SK-N-SH treated with all-trans-retinoic acid at 6 μM for 48 hours (cell line): ENCODE measurements around the gene ARHGAP26.

Source experiments
- ATAC-seq: fragments of 200-7000 bp; cut with Tn5 transposase; 3 replicates; pipeline ENCODE4 v1.9.1; 2020; ENCODE audit warnings: mild to moderate bottlenecking, moderate library complexity
- ARNTL ChIP-seq: fragments of 450-650 bp; formaldehyde crosslinking; IDR thresholded peaks from 2 replicates; pipeline ENCODE4 v1.5.0; 2020; ENCODE audit warnings: low read depth, mild to moderate bottlenecking, moderate library complexity, borderline replicate concordance
- BACH2 ChIP-seq: fragments of 250-450 bp; sonication (Bioruptor Pico); IDR thresholded peaks from 2 replicates; pipeline ENCODE4 v1.9.0; 2021; ENCODE audit warnings: mild to moderate bottlenecking, borderline replicate concordance
- CSDC2 ChIP-seq: fragments of 250-450 bp; sonication (Bioruptor Pico); IDR thresholded peaks from 2 replicates; pipeline ENCODE4 v1.5.0; 2020; ENCODE audit warnings: mild to moderate bottlenecking, moderate library complexity
- CSRNP3 ChIP-seq: fragments of 250-450 bp; sonication (Bioruptor Pico); IDR thresholded peaks from 2 replicates; pipeline ENCODE4 v1.5.1; 2021; ENCODE audit warnings: mild to moderate bottlenecking, moderate library complexity
- ESRRG ChIP-seq: fragments of 250-450 bp; sonication (Bioruptor Pico); IDR thresholded peaks from 2 replicates; pipeline ENCODE4 v1.6.1; 2021; ENCODE audit warnings: mild to moderate bottlenecking
- GLIS3 ChIP-seq: fragments of 250-450 bp; sonication (Bioruptor Pico); IDR thresholded peaks from 2 replicates; pipeline ENCODE4 v1.5.0; 2020; ENCODE audit warnings: mild to moderate bottlenecking, moderate library complexity
- ISL1 ChIP-seq: fragments of 250-450 bp; sonication (Bioruptor Pico); IDR thresholded peaks from 2 replicates; pipeline ENCODE4 v2.1.2; 2022; ENCODE audit warnings: mild to moderate bottlenecking, moderate library complexity
- OSR1 ChIP-seq: fragments of 250-450 bp; sonication (Bioruptor Pico); IDR thresholded peaks from 2 replicates; pipeline ENCODE4 v1.8.0; 2022; ENCODE audit warnings: moderate library complexity, mild to moderate bottlenecking, inconsistent platforms
- POU6F1 ChIP-seq: fragments of 250-450 bp; sonication (Bioruptor Pico); IDR thresholded peaks from 2 replicates; pipeline ENCODE4 v1.8.0; 2021; ENCODE audit warnings: low read depth, mild to moderate bottlenecking, moderate library complexity, borderline replicate concordance
- PPARA ChIP-seq: fragments of 250-450 bp; sonication (Bioruptor Pico); IDR thresholded peaks from 2 replicates; pipeline ENCODE4 v1.5.0; 2020; ENCODE audit warnings: mild to moderate bottlenecking, borderline replicate concordance
- RARB ChIP-seq: fragments of 250-450 bp; sonication (Bioruptor Pico); IDR thresholded peaks from 2 replicates; pipeline ENCODE4 v1.8.0; 2021; ENCODE audit warnings: mild to moderate bottlenecking, moderate library complexity
- SNAI2 ChIP-seq: fragments of 250-450 bp; sonication (Bioruptor Pico); IDR thresholded peaks from 2 replicates; pipeline ENCODE4 v1.5.0; 2020; ENCODE audit warnings: mild to moderate bottlenecking, moderate library complexity
- TCF4 ChIP-seq: fragments of 250-450 bp; sonication (Bioruptor Pico); IDR thresholded peaks from 2 replicates; pipeline ENCODE4 v1.8.0; 2021; ENCODE audit warnings: mild to moderate bottlenecking, moderate library complexity, borderline replicate concordance
- ZC3H10 ChIP-seq: fragments of 250-450 bp; sonication (Bioruptor Pico); IDR thresholded peaks from 2 replicates; pipeline ENCODE4 v1.5.1; 2021; ENCODE audit warnings: mild to moderate bottlenecking, moderate library complexity
- ZFP3 ChIP-seq: fragments of 250-450 bp; sonication (Bioruptor Pico); IDR thresholded peaks from 2 replicates; pipeline ENCODE4 v1.5.0; 2020; ENCODE audit warnings: mild to moderate bottlenecking, moderate library complexity
- ZFP30 ChIP-seq: fragments of 450-650 bp; formaldehyde crosslinking; IDR thresholded peaks from 2 replicates; pipeline ENCODE4 v1.5.0; 2022; ENCODE audit warnings: mild to moderate bottlenecking, moderate library complexity
- ZNF565 ChIP-seq: fragments of 450-650 bp; formaldehyde crosslinking; conservative IDR thresholded peaks from 2 replicates; pipeline ENCODE4 v1.5.0; 2020; ENCODE audit warnings: low read depth, mild to moderate bottlenecking, moderate library complexity
- ZNF70 ChIP-seq: fragments of 450-650 bp; formaldehyde crosslinking; IDR thresholded peaks from 2 replicates; pipeline ENCODE4 v1.5.0; 2020; ENCODE audit warnings: mild to moderate bottlenecking, moderate library complexity
- ZNF8 ChIP-seq: fragments of 450-650 bp; formaldehyde crosslinking; IDR thresholded peaks from 2 replicates; pipeline ENCODE4 v1.5.0; 2020; ENCODE audit warnings: mild to moderate bottlenecking, moderate library complexity
- TF ChIP-seq, protein P1 (sequence below): fragments of 250-450 bp; sonication (Bioruptor Pico); IDR thresholded peaks from 2 replicates; pipeline ENCODE4 v1.5.0; 2020; ENCODE audit warnings: mild to moderate bottlenecking, moderate library complexity
- TF ChIP-seq, protein P2 (sequence below): fragments of 250-450 bp; sonication (Bioruptor Pico); IDR thresholded peaks from 2 replicates; pipeline ENCODE4 v1.8.0; 2020; ENCODE audit warnings: mild to moderate bottlenecking, moderate library complexity, borderline replicate concordance
- TF ChIP-seq, protein P3 (sequence below): fragments of 250-450 bp; sonication (Bioruptor Pico); IDR thresholded peaks from 2 replicates; pipeline ENCODE4 v1.5.1; 2020; ENCODE audit warnings: low read depth, mild to moderate bottlenecking, moderate library complexity

The ARHGAP26 gene

DNA sequence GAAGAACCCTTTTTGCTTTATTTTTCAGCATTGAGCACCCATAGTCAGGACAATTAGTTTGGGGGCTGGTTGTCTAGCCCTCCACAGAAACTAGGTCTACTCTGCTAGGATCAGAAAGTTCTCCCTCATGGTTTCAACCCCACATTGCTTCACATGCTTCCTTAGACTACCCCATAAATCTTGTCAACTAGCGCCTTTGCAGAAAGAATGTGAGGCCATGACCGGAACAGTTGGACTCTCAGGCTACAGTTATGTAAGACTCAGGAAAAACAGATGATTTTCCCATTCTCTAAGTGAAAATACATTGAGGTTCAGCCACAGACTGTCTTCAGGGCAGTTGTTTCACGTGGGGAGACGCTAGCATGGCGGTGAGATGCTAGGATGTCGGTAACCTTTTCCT is 377.7 kb downstream of the ARHGAP26 start (continued):
- TF ChIP-seq ZFP3 (CRISPR knock-in tag) (no peak), PPARA (CRISPR knock-in tag) (no peak), RARB (CRISPR knock-in tag) (no peak)

- no peak for TF ChIP-seq ZNF565
- no peak for TF ChIP-seq RARB (CRISPR knock-in tag)
- no peak for TF ChIP-seq CSRNP3 (CRISPR knock-in tag)
- no peak for TF ChIP-seq OSR1 (CRISPR knock-in tag)
- TF ChIP-seq SNAI2 (CRISPR knock-in tag): no peak
- no peak for TF ChIP-seq ZNF8
- TF ChIP-seq ESRRG: no peak
- TF ChIP-seq ZC3H10 (CRISPR knock-in tag): no peak
- TF ChIP-seq PPARA (CRISPR knock-in tag): no peak
- no peak for TF ChIP-seq TCF4 (CRISPR knock-in tag)
- TF ChIP-seq, protein P1, sequence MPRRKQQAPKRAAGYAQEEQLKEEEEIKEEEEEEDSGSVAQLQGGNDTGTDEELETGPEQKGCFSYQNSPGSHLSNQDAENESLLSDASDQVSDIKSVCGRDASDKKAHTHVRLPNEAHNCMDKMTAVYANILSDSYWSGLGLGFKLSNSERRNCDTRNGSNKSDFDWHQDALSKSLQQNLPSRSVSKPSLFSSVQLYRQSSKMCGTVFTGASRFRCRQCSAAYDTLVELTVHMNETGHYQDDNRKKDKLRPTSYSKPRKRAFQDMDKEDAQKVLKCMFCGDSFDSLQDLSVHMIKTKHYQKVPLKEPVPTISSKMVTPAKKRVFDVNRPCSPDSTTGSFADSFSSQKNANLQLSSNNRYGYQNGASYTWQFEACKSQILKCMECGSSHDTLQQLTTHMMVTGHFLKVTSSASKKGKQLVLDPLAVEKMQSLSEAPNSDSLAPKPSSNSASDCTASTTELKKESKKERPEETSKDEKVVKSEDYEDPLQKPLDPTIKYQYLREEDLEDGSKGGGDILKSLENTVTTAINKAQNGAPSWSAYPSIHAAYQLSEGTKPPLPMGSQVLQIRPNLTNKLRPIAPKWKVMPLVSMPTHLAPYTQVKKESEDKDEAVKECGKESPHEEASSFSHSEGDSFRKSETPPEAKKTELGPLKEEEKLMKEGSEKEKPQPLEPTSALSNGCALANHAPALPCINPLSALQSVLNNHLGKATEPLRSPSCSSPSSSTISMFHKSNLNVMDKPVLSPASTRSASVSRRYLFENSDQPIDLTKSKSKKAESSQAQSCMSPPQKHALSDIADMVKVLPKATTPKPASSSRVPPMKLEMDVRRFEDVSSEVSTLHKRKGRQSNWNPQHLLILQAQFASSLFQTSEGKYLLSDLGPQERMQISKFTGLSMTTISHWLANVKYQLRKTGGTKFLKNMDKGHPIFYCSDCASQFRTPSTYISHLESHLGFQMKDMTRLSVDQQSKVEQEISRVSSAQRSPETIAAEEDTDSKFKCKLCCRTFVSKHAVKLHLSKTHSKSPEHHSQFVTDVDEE (CRISPR knock-in tag): no peak
- TF ChIP-seq BACH2 (CRISPR knock-in tag): no peak
- TF ChIP-seq CSDC2: no peak
- TF ChIP-seq ZFP3 (CRISPR knock-in tag): no peak
- no peak for TF ChIP-seq ZNF70 (CRISPR knock-in tag)
- no peak for TF ChIP-seq ARNTL (CRISPR knock-in tag)
- no peak for TF ChIP-seq ZFP30
- TF ChIP-seq POU6F1 (CRISPR knock-in tag): no peak
- TF ChIP-seq GLIS3 (CRISPR knock-in tag): no peak
- TF ChIP-seq, protein P2, sequence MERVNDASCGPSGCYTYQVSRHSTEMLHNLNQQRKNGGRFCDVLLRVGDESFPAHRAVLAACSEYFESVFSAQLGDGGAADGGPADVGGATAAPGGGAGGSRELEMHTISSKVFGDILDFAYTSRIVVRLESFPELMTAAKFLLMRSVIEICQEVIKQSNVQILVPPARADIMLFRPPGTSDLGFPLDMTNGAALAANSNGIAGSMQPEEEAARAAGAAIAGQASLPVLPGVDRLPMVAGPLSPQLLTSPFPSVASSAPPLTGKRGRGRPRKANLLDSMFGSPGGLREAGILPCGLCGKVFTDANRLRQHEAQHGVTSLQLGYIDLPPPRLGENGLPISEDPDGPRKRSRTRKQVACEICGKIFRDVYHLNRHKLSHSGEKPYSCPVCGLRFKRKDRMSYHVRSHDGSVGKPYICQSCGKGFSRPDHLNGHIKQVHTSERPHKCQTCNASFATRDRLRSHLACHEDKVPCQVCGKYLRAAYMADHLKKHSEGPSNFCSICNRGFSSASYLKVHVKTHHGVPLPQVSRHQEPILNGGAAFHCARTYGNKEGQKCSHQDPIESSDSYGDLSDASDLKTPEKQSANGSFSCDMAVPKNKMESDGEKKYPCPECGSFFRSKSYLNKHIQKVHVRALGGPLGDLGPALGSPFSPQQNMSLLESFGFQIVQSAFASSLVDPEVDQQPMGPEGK (CRISPR knock-in tag): no peak
- TF ChIP-seq, all 23 proteins: peak for 0
- no peak for ATAC-seq
These were observed 378.6 kb downstream of the ARHGAP26 start for GRCh38 chr5:143148771-143149170.

DNA sequence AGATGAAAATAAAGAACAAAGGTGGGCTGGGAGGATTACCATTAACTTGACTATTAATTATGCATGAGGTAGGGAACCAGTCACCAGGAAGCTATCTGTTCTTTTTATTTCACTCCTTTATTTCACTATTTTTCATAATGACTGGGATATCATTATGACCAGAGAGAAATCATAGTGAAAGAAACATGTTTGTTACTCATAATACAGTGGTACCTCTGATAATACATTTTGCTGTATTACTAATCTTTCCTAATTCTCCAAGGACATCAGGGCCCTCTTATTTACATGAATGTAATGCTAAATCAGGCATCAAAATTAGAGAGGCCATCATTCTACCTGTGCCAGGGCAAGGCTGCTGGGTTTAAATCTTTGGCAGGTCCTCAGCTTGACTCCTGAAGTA is 379.6 kb downstream of the ARHGAP26 start:
- TF ChIP-seq, protein P1 (CRISPR knock-in tag): no peak
- no peak for TF ChIP-seq OSR1 (CRISPR knock-in tag)
- no peak for TF ChIP-seq ARNTL (CRISPR knock-in tag)
- no peak for TF ChIP-seq ZNF565
- TF ChIP-seq, protein P3, sequence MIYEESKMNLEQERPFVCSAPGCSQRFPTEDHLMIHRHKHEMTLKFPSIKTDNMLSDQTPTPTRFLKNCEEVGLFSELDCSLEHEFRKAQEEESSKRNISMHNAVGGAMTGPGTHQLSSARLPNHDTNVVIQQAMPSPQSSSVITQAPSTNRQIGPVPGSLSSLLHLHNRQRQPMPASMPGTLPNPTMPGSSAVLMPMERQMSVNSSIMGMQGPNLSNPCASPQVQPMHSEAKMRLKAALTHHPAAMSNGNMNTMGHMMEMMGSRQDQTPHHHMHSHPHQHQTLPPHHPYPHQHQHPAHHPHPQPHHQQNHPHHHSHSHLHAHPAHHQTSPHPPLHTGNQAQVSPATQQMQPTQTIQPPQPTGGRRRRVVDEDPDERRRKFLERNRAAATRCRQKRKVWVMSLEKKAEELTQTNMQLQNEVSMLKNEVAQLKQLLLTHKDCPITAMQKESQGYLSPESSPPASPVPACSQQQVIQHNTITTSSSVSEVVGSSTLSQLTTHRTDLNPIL: no peak
- TF ChIP-seq ESRRG: no peak
- TF ChIP-seq ZFP3 (CRISPR knock-in tag): no peak
- TF ChIP-seq ZNF70 (CRISPR knock-in tag): no peak
- no peak for TF ChIP-seq PPARA (CRISPR knock-in tag)
- TF ChIP-seq, protein P2 (CRISPR knock-in tag): no peak
- TF ChIP-seq ISL1 (CRISPR knock-in tag): no peak
- TF ChIP-seq CSRNP3 (CRISPR knock-in tag): no peak
- TF ChIP-seq CSDC2: no peak
- no peak for TF ChIP-seq GLIS3 (CRISPR knock-in tag)
- TF ChIP-seq ZFP30: no peak
- no peak for ATAC-seq
